Activated CD8-positive, alpha-beta memory T cell treated with anti-CD3 and anti-CD28 coated beads, Interleukin-2, amount 10 ng/mL, durations not matched to agents 7 days and 5 days (primary cell): Measurements from ENCODE around the gene FOSL2. TPM values are rescaled to one million over a fixed set of nuclear protein-coding genes. Genes with fewer than 3 reads are reported as not detected.
A peak's percentile ranks its signal among the peaks of the same experiment; 100 is the strongest.

Experiments
- ATAC-seq: fragments of 150-1000 bp; cut with Tn5 transposase; one replicate; pipeline ENCODE4 v1.10.0; 2021; ENCODE audit warnings: moderate library complexity
- CTCF ChIA-PET: fragments of 350-600 bp; sonication (Branson Sonifier 250); formaldehyde crosslinking; loops from one replicate; lab custom pipeline; 2021; ENCODE audit warnings: antibody characterized with exemption; lab: Charles Lee
- DNase-seq: peaks from one replicate; pipeline ENCODE4 v3.0.0-alpha.2; 2020
- H3K27ac Mint-ChIP-seq: one replicate; pipeline ENCODE4 v1.8.0; 2021; ENCODE audit warnings: mild to moderate bottlenecking, mixed read lengths
- H3K27me3 Mint-ChIP-seq: one replicate; pipeline ENCODE4 v1.8.0; 2021; ENCODE audit warnings: mixed read lengths
- H3K36me3 Mint-ChIP-seq: one replicate; pipeline ENCODE4 v1.8.0; 2021; ENCODE audit warnings: mild to moderate bottlenecking, mixed read lengths
- H3K4me1 Mint-ChIP-seq: one replicate; pipeline ENCODE4 v1.8.0; 2021; ENCODE audit warnings: mixed read lengths
- H3K4me3 Mint-ChIP-seq: one replicate; pipeline ENCODE4 v1.8.0; 2021; ENCODE audit warnings: mild to moderate bottlenecking, moderate library complexity, mixed read lengths
- H3K9me3 Mint-ChIP-seq: one replicate; pipeline ENCODE4 v1.8.0; 2022; ENCODE audit warnings: low read depth, mixed read lengths
- total RNA-seq, 2 experiments: library from RNA; stranded (reverse); gene quantifications; one replicate each; pipeline ENCODE4 v1.2.3, GENCODE V29; 2021

Gene FOSL2
- total RNA-seq, 2 experiments from 2014 or later, result 56.2 to 75.7 TPM

DNA sequence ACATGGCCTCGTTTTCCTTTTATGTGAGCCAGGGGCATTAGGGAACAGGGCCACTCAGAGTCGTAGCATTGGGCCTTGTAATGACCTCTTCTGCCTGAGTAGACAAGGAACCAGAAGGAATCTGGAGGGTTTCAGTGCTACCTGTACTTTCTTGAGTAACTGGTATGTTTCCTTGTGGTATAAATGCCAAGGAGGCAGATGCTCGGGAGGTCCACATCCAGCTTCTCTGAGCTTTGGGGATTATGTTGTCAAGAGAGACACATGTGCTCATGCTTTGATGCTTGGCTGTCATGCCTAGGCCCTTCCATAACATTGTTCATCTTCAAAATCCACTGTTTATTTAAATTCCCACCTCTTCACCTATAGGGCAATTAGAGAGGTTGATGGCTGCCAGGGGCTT is 26.3 kb downstream of the FOSL2 start:
- no peaks in the 10 kb centered on the region for H3K9me3 Mint-ChIP-seq

DNA sequence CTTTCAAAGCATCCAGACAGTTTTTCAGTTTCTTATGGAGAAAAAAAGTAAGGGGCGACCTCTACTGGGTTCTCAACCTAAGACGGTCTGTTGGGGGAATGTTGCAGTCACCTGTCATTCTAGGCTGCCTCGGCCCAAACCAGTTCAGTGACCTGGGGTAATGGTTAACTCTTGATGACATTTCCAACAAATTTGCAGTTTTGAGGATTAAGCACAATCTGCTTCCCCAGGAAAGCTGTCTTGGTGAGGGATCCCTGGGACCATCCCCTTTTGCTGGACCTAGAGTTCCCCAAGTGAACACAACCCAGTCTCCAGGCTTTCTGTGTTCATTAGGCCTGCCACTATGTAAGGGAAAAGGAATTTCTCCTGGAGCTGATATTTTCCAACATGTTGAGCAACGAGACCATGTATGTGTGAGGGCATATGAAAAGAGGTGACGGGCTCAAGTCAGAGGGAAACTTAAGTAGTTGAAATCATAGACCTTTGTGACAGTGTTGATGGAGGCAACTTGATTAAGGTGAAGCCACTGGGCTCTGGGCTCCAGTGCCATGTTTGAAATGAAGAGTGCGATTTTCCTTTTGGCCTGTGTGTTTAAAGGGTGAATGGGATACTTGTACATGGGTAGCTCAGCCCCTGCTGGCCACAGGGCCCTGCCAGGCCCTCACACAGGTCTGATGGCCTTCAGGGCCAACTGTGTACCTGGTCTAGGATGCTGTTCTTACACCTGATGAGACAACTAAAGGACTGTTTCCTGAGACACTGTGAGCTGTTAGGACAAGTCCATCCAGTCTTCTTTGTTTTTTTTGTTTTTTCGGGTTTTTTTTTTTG is 27.0 kb downstream of the FOSL2 start:
- Mint-ChIP-seq H3K36me3 (peaks cover 24% of the 10 kb centered on the region), H3K4me3 (no peak overlapping the region), H3K4me1 (peaks cover 46% of the 10 kb centered on the region), H3K27me3 (no peaks in the 10 kb centered on the region), H3K9me3 (no peaks in the 10 kb centered on the region), H3K27ac (peak overlapping the region; percentile 58)
- no peak for DNase-seq
- CTCF ChIA-PET, result interaction anchor here (0.5 to 1.8 kb wide), 9 partner anchors 9 to 715 kb away, joined by 3 to 12 read pairs (median 4); partner anchors contain the start of gene FOSL2
- ATAC-seq, result no peak

More for the DNA sequence above, 26.3 kb downstream of the FOSL2 start:
- Mint-ChIP-seq H3K4me1 (peaks cover 40% of the 10 kb centered on the region), H3K27me3 (no peaks in the 10 kb centered on the region), H3K36me3 (peaks cover 27% of the 10 kb centered on the region), H3K4me3 (no peak overlapping the region), H3K27ac (peak overlapping the region; percentile 28)
- CTCF ChIA-PET, result interaction anchor here (1.0 to 1.8 kb wide), 5 partner anchors 26 to 715 kb away, joined by 3 to 12 read pairs (median 5); partner anchors contain the start of gene FOSL2
- DNase-seq, result no peak
- ATAC-seq, result no peak

DNA sequence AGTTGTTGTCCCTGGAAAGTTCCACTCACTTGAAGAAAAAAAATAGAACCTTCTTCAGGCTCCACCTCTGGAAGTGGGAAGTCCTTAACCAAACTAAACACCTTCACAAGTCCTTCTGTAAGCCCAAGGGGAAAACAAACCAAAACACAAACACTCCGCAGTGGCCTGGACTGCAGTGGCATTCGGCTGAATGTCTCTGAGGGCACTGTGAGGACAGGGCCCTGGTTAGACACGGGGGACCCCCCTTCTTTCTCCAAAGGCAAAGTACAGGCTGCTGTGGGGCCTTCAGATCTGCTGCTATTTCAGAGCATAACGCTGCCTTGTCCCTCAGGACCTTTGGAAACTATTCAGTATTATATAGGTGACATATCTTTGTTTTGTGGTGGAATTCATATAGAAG is 28.1 kb downstream of the FOSL2 start:
- H3K4me1 Mint-ChIP-seq, result peaks cover 55% of the 10 kb centered on the region
- peaks cover 13% of the 10 kb centered on the region for H3K36me3 Mint-ChIP-seq
- H3K27me3 Mint-ChIP-seq, result no peaks in the 10 kb centered on the region
- H3K4me3 Mint-ChIP-seq, result no peak overlapping the region
- H3K27ac Mint-ChIP-seq, result peak overlapping the region; percentile 43
- no peak for DNase-seq
- no peak for ATAC-seq
- no peaks in the 10 kb centered on the region for H3K9me3 Mint-ChIP-seq
- CTCF ChIA-PET, result interaction anchor here (0.8 to 1.8 kb wide), 2 partner anchors 14 to 22 kb away, joined by 5 read pairs; no protein-coding TSS in a partner anchor

DNA sequence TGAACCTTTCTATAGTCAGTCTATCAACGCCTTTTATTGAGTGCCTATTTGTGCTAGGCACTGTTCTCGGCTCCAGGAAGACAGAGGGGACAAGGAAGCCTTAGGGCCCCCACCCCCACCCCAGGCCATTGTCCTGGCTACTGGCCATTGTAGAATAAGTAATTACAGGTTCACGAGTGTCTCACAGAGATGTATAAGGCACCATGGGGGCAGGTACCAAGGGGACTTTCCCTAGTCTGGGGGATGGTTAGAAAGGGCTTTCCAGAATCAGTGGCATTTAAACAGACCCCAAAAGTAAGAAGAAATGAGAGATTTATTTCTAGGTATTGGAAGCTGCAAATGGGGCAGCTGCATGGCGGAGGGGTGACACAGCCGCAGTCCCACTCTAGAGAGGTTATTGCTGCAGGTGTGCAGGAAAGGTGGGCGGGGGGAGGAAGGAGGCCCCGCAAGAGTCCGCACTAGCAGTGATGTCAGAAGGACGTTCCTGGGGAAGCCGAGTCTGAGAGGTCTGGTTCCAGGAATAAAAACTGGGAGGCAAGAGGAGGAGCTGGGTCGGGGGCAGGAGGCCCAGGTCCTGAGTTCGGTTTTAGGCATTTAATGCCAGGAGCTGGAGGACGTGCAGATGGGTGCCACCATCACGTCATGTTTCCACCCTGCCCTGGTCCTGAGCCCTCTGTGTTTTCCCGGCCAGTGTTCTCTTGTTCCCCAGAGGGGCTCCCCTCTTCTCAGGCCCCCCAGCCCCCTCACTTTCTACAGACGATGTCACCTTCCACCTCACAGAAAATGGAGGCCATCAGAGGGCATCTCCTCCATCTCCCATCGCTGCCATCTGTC is 30.5 kb downstream of the FOSL2 start:
- H3K36me3 Mint-ChIP-seq, result peaks cover 5% of the 10 kb centered on the region
- H3K27ac Mint-ChIP-seq, result peak overlapping the region; percentile 93
- peaks cover 62% of the 10 kb centered on the region for H3K4me1 Mint-ChIP-seq
- no peaks in the 10 kb centered on the region for H3K9me3 Mint-ChIP-seq
- H3K27me3 Mint-ChIP-seq, result no peaks in the 10 kb centered on the region
- H3K4me3 Mint-ChIP-seq, result peak overlapping the region; percentile 54
- no peak for ATAC-seq
- no peak for DNase-seq
- CTCF ChIA-PET, result interaction anchor here (1.1 to 2.3 kb wide), 2 partner anchors 12 to 30 kb away, joined by 3 to 8 read pairs; no protein-coding TSS in a partner anchor

DNA sequence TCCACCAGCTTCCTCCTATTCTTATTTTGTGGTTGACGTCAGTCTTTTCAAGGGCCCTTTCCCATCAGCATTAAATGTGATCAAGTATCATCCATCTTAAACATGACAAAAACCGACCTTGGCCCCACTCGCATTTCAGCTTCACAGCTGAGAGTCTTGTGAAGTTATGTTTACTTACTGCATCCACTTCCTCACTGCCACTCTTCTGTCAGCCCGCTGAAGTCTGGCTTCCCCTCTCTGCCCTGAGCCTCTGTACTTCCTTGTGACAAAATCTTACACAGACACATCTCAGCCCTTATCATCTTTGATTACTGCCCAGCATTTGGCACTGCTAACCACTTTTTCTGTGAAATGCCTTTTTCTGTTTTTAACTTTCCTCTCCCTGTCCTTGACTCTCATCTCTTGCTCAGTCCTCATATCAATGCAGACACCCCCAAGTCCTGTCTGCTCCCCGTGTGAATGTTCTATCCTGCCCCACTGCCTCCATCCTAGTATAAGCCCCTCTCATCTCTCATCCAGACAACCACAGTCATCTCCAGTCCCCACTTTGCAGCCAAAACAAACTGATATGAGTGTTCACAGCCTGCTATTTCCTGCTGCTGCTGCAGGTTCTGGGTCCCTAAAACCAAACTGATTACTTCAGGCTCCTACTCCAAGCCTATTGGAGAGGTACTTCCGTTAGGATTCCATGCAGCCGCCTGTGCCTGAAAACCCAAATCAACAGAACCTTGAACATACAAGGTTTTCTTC is 31.4 kb downstream of the FOSL2 start:
- Mint-ChIP-seq H3K27ac (peak overlapping the region; percentile 93), H3K9me3 (no peaks in the 10 kb centered on the region), H3K4me1 (peaks cover 71% of the 10 kb centered on the region), H3K36me3 (peaks cover 5% of the 10 kb centered on the region), H3K27me3 (no peaks in the 10 kb centered on the region), H3K4me3 (peak overlapping the region; percentile 54)
- DNase-seq (peak; percentile 75), ATAC-seq (peak; percentile 77)
- CTCF ChIA-PET, result interaction anchor here (1.1 to 2.3 kb wide), 5 partner anchors 7 to 29 kb away, joined by 3 to 8 read pairs (median 3); no protein-coding TSS in a partner anchor

DNA sequence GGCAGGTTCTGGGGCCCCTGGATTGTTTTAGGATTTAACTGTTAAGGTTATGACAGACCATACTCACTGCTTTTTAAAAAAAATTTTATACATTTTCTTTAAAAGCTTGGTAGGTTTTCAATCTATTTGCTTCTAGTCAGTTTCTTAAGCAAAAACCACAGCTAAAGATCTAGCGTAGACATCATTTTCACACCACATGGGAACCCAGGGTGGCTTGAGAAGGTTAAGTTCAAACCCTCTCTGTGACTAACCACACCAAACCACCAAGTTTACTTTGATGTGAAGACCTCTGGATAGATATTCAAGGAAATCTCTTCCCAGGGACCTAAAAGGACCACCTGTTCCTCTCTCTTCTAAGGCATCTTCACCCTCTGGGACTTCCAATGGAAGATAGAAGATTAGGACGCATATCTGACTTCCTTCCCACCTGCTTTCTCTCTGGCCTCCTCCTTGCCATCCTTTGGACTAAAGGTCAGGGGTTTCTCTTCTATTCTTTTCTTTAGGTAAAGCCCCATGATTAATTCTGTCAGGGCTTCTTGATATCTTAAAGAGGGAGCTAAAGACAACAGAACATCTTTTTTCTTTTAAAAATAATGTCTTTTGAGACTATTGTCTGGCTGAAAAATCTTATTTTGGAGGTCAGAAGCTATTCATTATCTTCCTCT is 32.3 kb downstream of the FOSL2 start:
- DNase-seq, result peak; percentile 70
- CTCF ChIA-PET, result interaction anchor here (0.7 to 2.3 kb wide), 9 partner anchors 8 to 671 kb away, joined by 3 to 8 read pairs (median 3); no protein-coding TSS in a partner anchor
- H3K4me3 Mint-ChIP-seq, result peak overlapping the region; percentile 54

DNA sequence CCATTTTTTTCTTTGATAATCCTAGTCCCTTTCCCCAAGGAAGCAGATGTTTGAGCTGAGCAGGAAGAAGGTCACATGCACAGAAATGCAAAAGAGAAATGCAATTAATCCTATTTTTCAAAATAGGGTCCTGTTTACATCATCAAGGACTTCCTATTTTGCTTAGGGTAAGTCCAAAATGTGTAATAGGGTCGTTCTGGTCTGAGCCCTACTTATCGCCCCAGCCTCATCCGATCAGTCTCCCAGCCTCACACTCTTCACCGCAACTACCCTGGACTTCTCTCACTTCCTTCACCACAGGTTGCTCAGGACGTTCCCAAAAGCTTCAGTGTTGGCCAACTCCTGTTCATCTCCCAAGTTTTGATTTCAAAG is 32.8 kb downstream of the FOSL2 start:
- Mint-ChIP-seq H3K27me3 (no peaks in the 10 kb centered on the region), H3K4me3 (no peak overlapping the region), H3K9me3 (no peaks in the 10 kb centered on the region), H3K36me3 (peaks cover 5% of the 10 kb centered on the region), H3K27ac (peak overlapping the region; percentile 93), H3K4me1 (peaks cover 82% of the 10 kb centered on the region)
- no peak for DNase-seq
- CTCF ChIA-PET, result interaction anchor here (0.7 to 2.3 kb wide), 8 partner anchors 9 to 174 kb away, joined by 3 to 8 read pairs (median 3); no protein-coding TSS in a partner anchor
- no peak for ATAC-seq

More for the DNA sequence above, 32.3 kb downstream of the FOSL2 start:
- ATAC-seq, result peak; percentile 54
- no peaks in the 10 kb centered on the region for H3K9me3 Mint-ChIP-seq
- peaks cover 77% of the 10 kb centered on the region for H3K4me1 Mint-ChIP-seq
- H3K36me3 Mint-ChIP-seq, result peaks cover 5% of the 10 kb centered on the region
- H3K27me3 Mint-ChIP-seq, result no peaks in the 10 kb centered on the region
- peak overlapping the region; percentile 93 for H3K27ac Mint-ChIP-seq

DNA sequence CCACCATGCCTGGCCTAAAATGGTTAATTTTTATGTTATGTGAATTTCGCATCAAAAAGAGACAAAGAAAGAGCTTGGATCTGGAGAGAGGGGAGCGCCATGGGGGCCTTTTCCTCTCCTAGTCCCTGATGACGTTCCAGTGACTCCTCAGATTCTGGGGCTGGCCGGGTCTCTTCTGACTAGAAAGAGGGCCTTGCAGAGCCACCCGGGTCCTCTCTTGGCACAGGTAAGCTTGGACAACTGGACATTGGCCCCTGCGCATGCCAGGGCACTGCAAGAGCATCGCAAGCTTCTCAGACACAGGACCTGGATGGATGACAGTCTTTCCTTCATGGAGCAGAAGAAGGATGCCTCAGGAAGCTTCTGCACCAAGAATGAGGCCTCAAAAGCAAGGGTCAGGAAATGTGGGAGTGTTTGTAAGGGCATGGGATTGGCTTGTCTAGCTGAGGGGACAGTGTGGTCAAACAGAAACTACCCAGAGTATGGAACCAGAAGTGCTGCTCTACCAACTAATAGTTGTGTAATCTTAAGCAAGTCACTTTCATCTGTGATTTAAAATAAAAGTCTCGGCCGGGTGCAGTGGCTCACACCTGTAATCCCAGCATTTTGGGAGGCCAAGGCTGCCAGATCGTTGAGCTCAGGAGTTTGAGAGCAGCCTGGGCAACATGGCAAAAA is 35.2 kb downstream of the FOSL2 start:
- H3K27ac Mint-ChIP-seq, result no peak overlapping the region
- DNase-seq, result no peak
- CTCF ChIA-PET, result interaction anchor here (1.1 to 2.3 kb wide), 4 partner anchors 15 to 25 kb away, joined by 3 to 5 read pairs (median 4); no protein-coding TSS in a partner anchor
- peaks cover 2% of the 10 kb centered on the region for H3K36me3 Mint-ChIP-seq
- H3K4me3 Mint-ChIP-seq, result no peak overlapping the region
- no peaks in the 10 kb centered on the region for H3K27me3 Mint-ChIP-seq
- H3K9me3 Mint-ChIP-seq, result peaks cover 2% of the 10 kb centered on the region
- ATAC-seq, result no peak
- H3K4me1 Mint-ChIP-seq, result peaks cover 85% of the 10 kb centered on the region

DNA sequence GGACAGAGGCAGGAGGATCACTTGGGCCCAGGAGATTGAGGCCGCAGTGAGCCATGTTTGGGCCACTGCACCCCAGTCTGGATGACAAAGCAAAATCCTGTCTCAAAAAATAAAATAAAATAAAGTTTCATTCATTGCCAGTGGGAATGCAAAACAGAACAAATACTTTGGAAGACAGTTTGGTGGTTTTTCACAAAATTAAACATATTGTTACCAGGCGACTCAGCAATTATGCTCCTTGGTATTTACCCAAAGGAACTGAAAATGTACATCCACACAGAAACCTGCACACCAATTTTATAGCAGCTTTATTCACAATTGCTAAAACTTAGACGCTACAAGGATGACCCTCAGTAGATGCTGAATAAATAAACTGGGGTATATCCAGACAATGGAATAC is 35.8 kb downstream of the FOSL2 start:
- CTCF ChIA-PET, result interaction anchor here (1.0 to 2.3 kb wide), 5 partner anchors 16 to 24 kb away, joined by 3 to 5 read pairs (median 4); no protein-coding TSS in a partner anchor
- no peak for ATAC-seq
- Mint-ChIP-seq H3K4me3 (no peak overlapping the region), H3K36me3 (peaks cover 8% of the 10 kb centered on the region), H3K9me3 (peaks cover 7% of the 10 kb centered on the region), H3K27ac (no peak overlapping the region), H3K27me3 (no peaks in the 10 kb centered on the region), H3K4me1 (peaks cover 85% of the 10 kb centered on the region)
- DNase-seq, result no peak

DNA sequence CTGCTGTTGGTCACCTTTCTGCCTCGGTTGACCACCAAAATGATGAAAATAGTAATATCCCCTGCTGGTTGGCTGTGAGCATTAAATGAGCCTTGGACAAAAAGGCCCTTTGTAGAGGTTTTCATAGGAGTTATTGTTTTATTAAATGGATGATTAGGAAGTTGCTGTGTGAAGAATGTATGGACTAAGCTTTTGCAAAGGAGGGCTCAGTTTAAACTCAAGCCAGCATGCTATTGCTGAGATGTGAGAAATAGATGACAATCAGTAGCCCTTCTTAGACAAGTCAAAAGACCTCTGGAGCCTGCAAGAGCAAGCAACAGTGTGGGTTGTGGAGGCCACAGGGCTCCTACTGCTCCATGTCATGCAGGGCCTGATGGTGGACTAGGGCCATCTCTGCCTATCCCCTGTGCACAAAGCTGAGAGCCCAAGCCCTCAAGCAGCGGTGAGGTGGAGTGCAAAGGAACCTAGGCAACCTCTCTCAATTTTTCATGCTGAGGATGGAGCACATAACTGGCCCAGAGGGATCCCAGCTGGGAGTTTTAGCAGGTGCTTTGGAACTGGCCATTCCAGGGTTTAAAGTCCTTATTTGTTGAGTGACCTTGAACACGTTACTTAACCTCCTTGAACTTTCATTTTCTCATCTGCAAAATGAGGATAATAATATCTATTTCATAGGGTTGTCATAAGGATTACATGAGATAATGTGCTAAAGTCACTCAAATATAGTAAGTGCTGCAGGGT is 37.1 kb downstream of the FOSL2 start:
- H3K36me3 Mint-ChIP-seq, result peaks cover 11% of the 10 kb centered on the region
- CTCF ChIA-PET, result interaction anchor here (0.8 to 1.6 kb wide), 4 partner anchors 22 to 707 kb away, joined by 3 to 5 read pairs (median 3); no protein-coding TSS in a partner anchor
- peaks cover 85% of the 10 kb centered on the region for H3K4me1 Mint-ChIP-seq
- ATAC-seq (peak; percentile 17), DNase-seq (no peak)
- H3K4me3 Mint-ChIP-seq, result peak overlapping the region; percentile 9
- no peaks in the 10 kb centered on the region for H3K27me3 Mint-ChIP-seq
- peaks cover 7% of the 10 kb centered on the region for H3K9me3 Mint-ChIP-seq
- H3K27ac Mint-ChIP-seq, result peak overlapping the region; percentile 88

DNA sequence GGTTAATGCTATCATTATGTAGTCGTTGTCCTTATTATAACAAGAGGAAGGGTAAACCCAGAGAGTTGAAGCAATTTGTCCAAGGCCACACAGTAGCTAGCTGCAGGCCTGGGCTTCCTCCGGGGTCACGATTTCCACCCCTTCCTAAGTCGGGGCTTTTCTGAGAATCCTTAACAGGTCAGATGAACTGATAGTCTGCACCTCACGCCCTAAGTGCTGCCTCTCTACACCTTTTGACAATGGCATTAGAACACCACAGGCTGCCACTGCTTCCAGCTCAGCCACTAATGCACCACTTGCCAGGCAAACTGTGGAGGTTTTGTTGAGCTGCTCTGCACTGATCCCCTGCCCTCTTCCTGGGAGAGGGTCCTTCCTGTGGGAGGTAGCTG is 37.7 kb downstream of the FOSL2 start:
- Mint-ChIP-seq H3K36me3 (peaks cover 12% of the 10 kb centered on the region), H3K4me3 (peak overlapping the region; percentile 9), H3K9me3 (peaks cover 7% of the 10 kb centered on the region), H3K27ac (peak overlapping the region; percentile 88), H3K27me3 (no peaks in the 10 kb centered on the region), H3K4me1 (peaks cover 85% of the 10 kb centered on the region)
- peak; percentile 77 for ATAC-seq
- CTCF ChIA-PET, result interaction anchor here (0.8 to 1.6 kb wide), 4 partner anchors 22 to 707 kb away, joined by 3 to 5 read pairs (median 3); no protein-coding TSS in a partner anchor
- DNase-seq, result peak; percentile 78
